Measurements from ENCODE around the gene TXNDC2.

The TXNDC2 gene

GRCh38 chr18:9861933-9862332 lies 23.8 kb upstream of the TXNDC2 start:
- Histone ChIP-seq H3K36me3 (ENCODE audit: insufficient read depth, low read length) (peaks cover 11% of the 10 kb centered on the region), H3K4me2 (ENCODE audit: low read length) (no peak overlapping the region), H3K9ac (ENCODE audit: low read depth, low read length) (no peak overlapping the region), H3K27me3 (ENCODE audit: control insufficient read depth, insufficient read depth, low read length) (no peaks in the 10 kb centered on the region), H3K9me3 (replicated peaks; ENCODE audit: low read length) (no peaks in the 10 kb centered on the region), H3K4me3 (ENCODE audit: low read length) (no peak overlapping the region), H3K4me1 (ENCODE audit: control insufficient read depth, insufficient read depth, low read length) (no peaks in the 10 kb centered on the region)

GRCh38 chr18:9862686-9863085 lies 23.1 kb upstream of the TXNDC2 start:
- no peaks in the 10 kb centered on the region for H3K4me1 ChIP-seq (ENCODE audit: control insufficient read depth, insufficient read depth, low read length)
- H3K9ac ChIP-seq (ENCODE audit: low read depth, low read length) = no peak overlapping the region
- no peaks in the 10 kb centered on the region for H3K27me3 ChIP-seq (ENCODE audit: control insufficient read depth, insufficient read depth, low read length)
- no peak overlapping the region for H3K4me3 ChIP-seq (ENCODE audit: low read length)
- no peak overlapping the region for H3K4me2 ChIP-seq (ENCODE audit: low read length)
- H3K9me3 ChIP-seq (replicated peaks; ENCODE audit: low read length) = no peaks in the 10 kb centered on the region
- H3K36me3 ChIP-seq (ENCODE audit: insufficient read depth, low read length) = peaks cover 11% of the 10 kb centered on the region

DNA sequence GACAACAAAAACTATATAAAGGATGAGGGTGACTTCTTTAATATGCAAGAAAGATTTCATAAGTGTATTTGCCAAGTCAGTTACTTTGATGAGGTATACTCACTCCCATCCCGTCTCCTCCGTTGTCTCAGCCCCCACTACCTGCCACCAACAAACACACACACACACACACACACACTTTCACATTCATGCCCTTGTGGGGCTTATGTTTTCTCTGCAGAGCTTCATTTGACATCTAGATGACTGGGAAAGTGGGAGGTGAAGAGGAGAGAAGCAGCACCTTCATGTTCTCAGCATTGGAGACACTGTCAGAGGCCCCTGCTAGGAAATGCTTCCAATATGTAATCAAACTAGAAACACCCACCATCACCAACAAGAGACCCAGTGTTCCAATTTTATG lies 22.5 kb upstream of the TXNDC2 start:
- Histone ChIP-seq H3K36me3 (ENCODE audit: insufficient read depth, low read length) (peaks cover 11% of the 10 kb centered on the region), H3K9me3 (replicated peaks; ENCODE audit: low read length) (no peaks in the 10 kb centered on the region), H3K27me3 (ENCODE audit: control insufficient read depth, insufficient read depth, low read length) (no peaks in the 10 kb centered on the region), H3K4me1 (ENCODE audit: control insufficient read depth, insufficient read depth, low read length) (no peaks in the 10 kb centered on the region), H3K4me3 (ENCODE audit: low read length) (no peak overlapping the region), H3K9ac (ENCODE audit: low read depth, low read length) (no peak overlapping the region), H3K4me2 (ENCODE audit: low read length) (no peak overlapping the region)

DNA sequence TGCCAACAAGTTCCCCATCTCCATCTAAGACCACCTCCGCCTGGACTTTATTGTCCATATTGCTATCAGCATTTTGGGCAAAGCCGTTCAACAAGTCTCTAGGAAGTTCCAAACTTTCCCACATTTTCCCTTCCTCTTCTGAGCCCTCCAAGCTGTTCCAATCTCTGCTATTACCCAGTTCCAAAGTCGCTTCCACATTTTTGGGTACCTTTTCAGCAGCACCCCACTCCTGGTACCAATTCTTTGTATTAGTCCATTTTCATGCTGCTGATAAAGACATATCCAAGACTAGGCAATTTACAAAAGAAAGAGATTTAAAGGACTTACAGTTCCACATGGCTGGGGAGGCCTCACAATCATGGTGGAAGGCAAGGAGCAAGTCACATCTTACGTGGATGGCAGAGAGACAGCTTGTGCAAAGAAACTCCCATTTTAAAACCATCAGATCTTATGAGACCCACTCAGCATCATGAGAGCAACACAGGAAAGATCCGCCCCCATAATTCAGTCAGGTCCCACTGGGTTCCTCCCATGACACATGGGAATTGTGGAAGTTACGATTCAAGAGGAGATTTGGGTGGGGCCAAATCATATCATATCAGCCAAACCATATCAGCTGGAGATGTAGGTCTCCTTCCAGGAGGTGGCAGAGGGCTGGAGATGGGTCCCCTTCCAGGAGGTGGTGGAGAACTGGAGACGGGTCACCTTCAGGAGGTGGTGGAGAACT lies 19.8 kb upstream of the TXNDC2 start:
- Histone ChIP-seq H3K9ac (ENCODE audit: low read depth, low read length) (no peak overlapping the region), H3K27me3 (ENCODE audit: control insufficient read depth, insufficient read depth, low read length) (no peaks in the 10 kb centered on the region), H3K9me3 (replicated peaks; ENCODE audit: low read length) (no peaks in the 10 kb centered on the region), H3K4me3 (ENCODE audit: low read length) (no peak overlapping the region), H3K4me2 (ENCODE audit: low read length) (no peak overlapping the region), H3K36me3 (ENCODE audit: insufficient read depth, low read length) (peaks cover under 1% of the 10 kb centered on the region), H3K4me1 (ENCODE audit: control insufficient read depth, insufficient read depth, low read length) (peaks cover 16% of the 10 kb centered on the region)

DNA sequence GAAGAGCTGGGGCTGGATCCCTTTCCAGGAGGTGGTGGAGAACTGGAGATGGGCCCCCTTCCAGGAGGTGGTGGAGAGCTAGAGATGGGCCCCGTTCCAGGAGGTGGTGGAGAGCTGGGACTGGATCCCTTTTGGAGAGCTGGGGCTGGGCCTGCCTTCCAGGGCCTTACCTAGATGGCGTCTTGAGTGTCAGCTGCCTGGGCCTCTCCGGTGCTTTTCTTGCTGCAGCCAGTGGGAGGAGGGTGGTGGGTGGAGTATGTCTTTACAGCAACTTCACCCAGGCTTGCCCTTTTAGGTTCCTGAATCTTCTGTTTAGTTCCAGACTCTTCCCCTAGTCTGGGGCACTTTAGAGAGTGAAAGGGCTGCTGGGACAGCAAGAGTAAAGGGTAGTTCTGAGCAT lies 19.1 kb upstream of the TXNDC2 start:
- Histone ChIP-seq H3K27me3 (ENCODE audit: control insufficient read depth, insufficient read depth, low read length) (no peaks in the 10 kb centered on the region), H3K4me3 (ENCODE audit: low read length) (no peak overlapping the region), H3K4me1 (ENCODE audit: control insufficient read depth, insufficient read depth, low read length) (peaks cover 20% of the 10 kb centered on the region), H3K9ac (ENCODE audit: low read depth, low read length) (no peak overlapping the region), H3K4me2 (ENCODE audit: low read length) (no peak overlapping the region), H3K9me3 (replicated peaks; ENCODE audit: low read length) (no peaks in the 10 kb centered on the region), H3K36me3 (ENCODE audit: insufficient read depth, low read length) (no peaks in the 10 kb centered on the region)

GRCh38 chr18:9867071-9867594 lies 18.6 kb upstream of the TXNDC2 start:
- peaks cover 20% of the 10 kb centered on the region for H3K4me1 ChIP-seq (ENCODE audit: control insufficient read depth, insufficient read depth, low read length)
- H3K9me3 ChIP-seq (replicated peaks; ENCODE audit: low read length) = no peaks in the 10 kb centered on the region
- no peaks in the 10 kb centered on the region for H3K27me3 ChIP-seq (ENCODE audit: control insufficient read depth, insufficient read depth, low read length)
- H3K4me3 ChIP-seq (ENCODE audit: low read length) = no peak overlapping the region
- no peaks in the 10 kb centered on the region for H3K36me3 ChIP-seq (ENCODE audit: insufficient read depth, low read length)
- H3K9ac ChIP-seq (ENCODE audit: low read depth, low read length) = no peak overlapping the region
- H3K4me2 ChIP-seq (ENCODE audit: low read length) = no peak overlapping the region

- no peak overlapping the region for H3K4me2 ChIP-seq (ENCODE audit: low read length)
- H3K4me3 ChIP-seq (ENCODE audit: low read length) = no peak overlapping the region
- no peaks in the 10 kb centered on the region for H3K9me3 ChIP-seq (replicated peaks; ENCODE audit: low read length)
- no peak overlapping the region for H3K9ac ChIP-seq (ENCODE audit: low read depth, low read length)
- H3K27me3 ChIP-seq (ENCODE audit: control insufficient read depth, insufficient read depth, low read length) = no peaks in the 10 kb centered on the region
- peaks cover 20% of the 10 kb centered on the region for H3K4me1 ChIP-seq (ENCODE audit: control insufficient read depth, insufficient read depth, low read length)
- no peaks in the 10 kb centered on the region for H3K36me3 ChIP-seq (ENCODE audit: insufficient read depth, low read length)
Observed at GRCh38 chr18:9868857-9869714, 16.7 kb upstream of the TXNDC2 start.

GRCh38 chr18:9869715-9870430 lies 15.9 kb upstream of the TXNDC2 start:
- Histone ChIP-seq H3K36me3 (ENCODE audit: insufficient read depth, low read length) (no peaks in the 10 kb centered on the region), H3K4me1 (ENCODE audit: control insufficient read depth, insufficient read depth, low read length) (peaks cover 22% of the 10 kb centered on the region), H3K9ac (ENCODE audit: low read depth, low read length) (no peak overlapping the region), H3K27me3 (ENCODE audit: control insufficient read depth, insufficient read depth, low read length) (no peaks in the 10 kb centered on the region), H3K4me2 (ENCODE audit: low read length) (no peak overlapping the region), H3K9me3 (replicated peaks; ENCODE audit: low read length) (no peaks in the 10 kb centered on the region), H3K4me3 (ENCODE audit: low read length) (no peak overlapping the region)

- no peaks in the 10 kb centered on the region for H3K27me3 ChIP-seq (ENCODE audit: control insufficient read depth, insufficient read depth, low read length)
- H3K9ac ChIP-seq (ENCODE audit: low read depth, low read length) = no peak overlapping the region
- H3K4me1 ChIP-seq (ENCODE audit: control insufficient read depth, insufficient read depth, low read length) = peaks cover 25% of the 10 kb centered on the region
- no peaks in the 10 kb centered on the region for H3K36me3 ChIP-seq (ENCODE audit: insufficient read depth, low read length)
- no peak overlapping the region for H3K4me3 ChIP-seq (ENCODE audit: low read length)
- no peaks in the 10 kb centered on the region for H3K9me3 ChIP-seq (replicated peaks; ENCODE audit: low read length)
- H3K4me2 ChIP-seq (ENCODE audit: low read length) = no peak overlapping the region
Observed at GRCh38 chr18:9870431-9871008, 15.3 kb upstream of the TXNDC2 start.

DNA sequence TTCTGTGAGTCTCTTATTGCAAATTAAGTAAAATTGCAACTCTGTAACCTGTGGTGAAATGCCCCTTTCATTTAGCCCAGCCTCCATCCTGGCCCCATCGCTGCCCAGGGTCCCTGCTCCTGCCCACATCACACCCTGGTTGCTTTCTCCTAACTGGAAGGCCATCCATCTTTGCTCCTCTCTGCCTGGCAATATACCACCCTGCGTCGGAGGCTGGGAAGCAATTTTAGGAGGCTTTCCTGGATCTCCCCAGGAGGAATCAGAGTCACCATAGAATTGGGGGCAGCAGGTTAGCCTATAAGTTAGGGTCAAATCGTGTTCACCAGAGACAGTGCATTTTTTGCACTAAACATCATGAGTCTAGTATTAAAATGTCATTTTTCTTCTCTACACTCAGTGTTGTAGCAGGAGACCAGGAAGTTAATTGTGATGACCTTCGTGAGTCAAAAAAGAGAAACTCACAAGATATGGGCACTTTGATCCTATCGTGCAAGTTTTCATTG lies 14.5 kb upstream of the TXNDC2 start:
- Histone ChIP-seq H3K9me3 (replicated peaks; ENCODE audit: low read length) (no peaks in the 10 kb centered on the region), H3K36me3 (ENCODE audit: insufficient read depth, low read length) (no peaks in the 10 kb centered on the region), H3K4me3 (ENCODE audit: low read length) (no peak overlapping the region), H3K4me2 (ENCODE audit: low read length) (no peak overlapping the region), H3K4me1 (ENCODE audit: control insufficient read depth, insufficient read depth, low read length) (peaks cover 25% of the 10 kb centered on the region), H3K9ac (ENCODE audit: low read depth, low read length) (no peak overlapping the region), H3K27me3 (ENCODE audit: control insufficient read depth, insufficient read depth, low read length) (no peaks in the 10 kb centered on the region)

- Histone ChIP-seq H3K4me1 (ENCODE audit: control insufficient read depth, insufficient read depth, low read length) (peaks cover 38% of the 10 kb centered on the region), H3K36me3 (ENCODE audit: insufficient read depth, low read length) (no peaks in the 10 kb centered on the region), H3K4me2 (ENCODE audit: low read length) (no peak overlapping the region), H3K4me3 (ENCODE audit: low read length) (no peak overlapping the region), H3K9ac (ENCODE audit: low read depth, low read length) (no peak overlapping the region), H3K9me3 (replicated peaks; ENCODE audit: low read length) (no peaks in the 10 kb centered on the region), H3K27me3 (ENCODE audit: control insufficient read depth, insufficient read depth, low read length) (no peaks in the 10 kb centered on the region)
Observed at GRCh38 chr18:9872823-9873222, 12.9 kb upstream of the TXNDC2 start.
